Sigmoid colon (tissue), 4 donors: Measurements from ENCODE around the gene PNPLA1.

Experiments used
- CTCF ChIP-seq, 4 experiments: fragments of 450-650 bp in 3 of 4; fragments of 200-600 bp in 1 of 4; IDR thresholded peaks; one replicate each; pipeline ENCODE4 v1.5.1; 2016 to 2019; ENCODE audit warnings: antibody characterized with exemption in 4 of 4, mild to moderate bottlenecking in 3 of 4, moderate library complexity in 2 of 4
- POLR2A ChIP-seq, 2 donors: fragments of 450-650 bp; IDR thresholded peaks; one replicate each; pipeline ENCODE4 v1.6.1; 2016; ENCODE audit warnings: antibody characterized with exemption in 2 of 2, mild to moderate bottlenecking in 2 of 2, moderate library complexity in 2 of 2
- POLR2AphosphoS5 ChIP-seq, 4 donors: sonication (generic); formaldehyde crosslinking; IDR thresholded peaks; one replicate each; pipeline ENCODE4 v1.6.1; 2017; ENCODE audit warnings: antibody characterized with exemption in 4 of 4

GRCh38 chr6:36243562-36244212, 26.2 kb upstream of the PNPLA1 start:
- no peak for TF ChIP-seq CTCF (IDR thresholded peaks at IDR 0.05)
- TF ChIP-seq POLR2A (IDR thresholded peaks at IDR 0.05) = no peak
- no peak for TF ChIP-seq POLR2AphosphoS5 (IDR thresholded peaks at IDR 0.05)
